Panc1 (cell line): ENCODE results near the gene SELENOM.

Source experiments
- POLR2AphosphoS5 ChIP-seq: IDR thresholded peaks from 2 replicates; pipeline ENCODE4 v1.6.1; 2012; ENCODE audit warnings: mild to moderate bottlenecking, low read depth, low read length, moderate library complexity
- TF ChIP-seq, protein P1 (sequence below), 2 experiments: IDR thresholded peaks; 2 replicates each; pipeline ENCODE4 v1.6.1; 2011 to 2012; ENCODE audit warnings: low read depth in 2 of 2, control low read depth in 1 of 2, low read length in 1 of 2, mild to moderate bottlenecking in 1 of 2, moderate library complexity in 1 of 2; ENCODE audit not compliant: insufficient read depth in 1 of 2
- TF ChIP-seq, protein P2 (sequence below): fragments of 450-650 bp; IDR thresholded peaks from 2 replicates; pipeline ENCODE4 v1.5.1; 2017; ENCODE audit warnings: mild to moderate bottlenecking

DNA sequence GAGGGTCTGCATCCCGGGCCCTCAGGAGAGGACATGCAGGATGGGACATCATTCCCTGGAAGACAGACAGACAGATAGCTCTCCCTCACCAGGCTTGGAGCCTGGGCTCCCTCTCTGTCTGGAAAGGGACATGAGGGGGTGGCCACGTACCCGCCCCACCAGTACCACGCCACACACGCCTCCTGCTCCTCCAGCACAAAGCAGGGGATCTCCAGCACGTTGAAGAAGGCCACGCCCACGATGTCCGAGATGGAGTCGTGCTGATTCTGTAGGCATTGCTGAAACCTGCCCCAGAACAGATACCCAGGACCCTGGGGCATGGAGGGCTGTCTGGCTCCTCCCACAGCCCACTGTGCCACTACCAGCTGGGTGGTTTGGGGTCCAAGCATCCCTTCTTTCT, 30.8 kb upstream of the SELENOM start:
- TF ChIP-seq, protein P1, sequence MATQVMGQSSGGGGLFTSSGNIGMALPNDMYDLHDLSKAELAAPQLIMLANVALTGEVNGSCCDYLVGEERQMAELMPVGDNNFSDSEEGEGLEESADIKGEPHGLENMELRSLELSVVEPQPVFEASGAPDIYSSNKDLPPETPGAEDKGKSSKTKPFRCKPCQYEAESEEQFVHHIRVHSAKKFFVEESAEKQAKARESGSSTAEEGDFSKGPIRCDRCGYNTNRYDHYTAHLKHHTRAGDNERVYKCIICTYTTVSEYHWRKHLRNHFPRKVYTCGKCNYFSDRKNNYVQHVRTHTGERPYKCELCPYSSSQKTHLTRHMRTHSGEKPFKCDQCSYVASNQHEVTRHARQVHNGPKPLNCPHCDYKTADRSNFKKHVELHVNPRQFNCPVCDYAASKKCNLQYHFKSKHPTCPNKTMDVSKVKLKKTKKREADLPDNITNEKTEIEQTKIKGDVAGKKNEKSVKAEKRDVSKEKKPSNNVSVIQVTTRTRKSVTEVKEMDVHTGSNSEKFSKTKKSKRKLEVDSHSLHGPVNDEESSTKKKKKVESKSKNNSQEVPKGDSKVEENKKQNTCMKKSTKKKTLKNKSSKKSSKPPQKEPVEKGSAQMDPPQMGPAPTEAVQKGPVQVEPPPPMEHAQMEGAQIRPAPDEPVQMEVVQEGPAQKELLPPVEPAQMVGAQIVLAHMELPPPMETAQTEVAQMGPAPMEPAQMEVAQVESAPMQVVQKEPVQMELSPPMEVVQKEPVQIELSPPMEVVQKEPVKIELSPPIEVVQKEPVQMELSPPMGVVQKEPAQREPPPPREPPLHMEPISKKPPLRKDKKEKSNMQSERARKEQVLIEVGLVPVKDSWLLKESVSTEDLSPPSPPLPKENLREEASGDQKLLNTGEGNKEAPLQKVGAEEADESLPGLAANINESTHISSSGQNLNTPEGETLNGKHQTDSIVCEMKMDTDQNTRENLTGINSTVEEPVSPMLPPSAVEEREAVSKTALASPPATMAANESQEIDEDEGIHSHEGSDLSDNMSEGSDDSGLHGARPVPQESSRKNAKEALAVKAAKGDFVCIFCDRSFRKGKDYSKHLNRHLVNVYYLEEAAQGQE (IDR thresholded peaks at IDR 0.05; ENCODE audit: insufficient read depth in 1 of 2, low read depth in 2 of 2, low read length in 1 of 2): no peak
- TF ChIP-seq, protein P2, sequence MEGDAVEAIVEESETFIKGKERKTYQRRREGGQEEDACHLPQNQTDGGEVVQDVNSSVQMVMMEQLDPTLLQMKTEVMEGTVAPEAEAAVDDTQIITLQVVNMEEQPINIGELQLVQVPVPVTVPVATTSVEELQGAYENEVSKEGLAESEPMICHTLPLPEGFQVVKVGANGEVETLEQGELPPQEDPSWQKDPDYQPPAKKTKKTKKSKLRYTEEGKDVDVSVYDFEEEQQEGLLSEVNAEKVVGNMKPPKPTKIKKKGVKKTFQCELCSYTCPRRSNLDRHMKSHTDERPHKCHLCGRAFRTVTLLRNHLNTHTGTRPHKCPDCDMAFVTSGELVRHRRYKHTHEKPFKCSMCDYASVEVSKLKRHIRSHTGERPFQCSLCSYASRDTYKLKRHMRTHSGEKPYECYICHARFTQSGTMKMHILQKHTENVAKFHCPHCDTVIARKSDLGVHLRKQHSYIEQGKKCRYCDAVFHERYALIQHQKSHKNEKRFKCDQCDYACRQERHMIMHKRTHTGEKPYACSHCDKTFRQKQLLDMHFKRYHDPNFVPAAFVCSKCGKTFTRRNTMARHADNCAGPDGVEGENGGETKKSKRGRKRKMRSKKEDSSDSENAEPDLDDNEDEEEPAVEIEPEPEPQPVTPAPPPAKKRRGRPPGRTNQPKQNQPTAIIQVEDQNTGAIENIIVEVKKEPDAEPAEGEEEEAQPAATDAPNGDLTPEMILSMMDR: no peak
- TF ChIP-seq POLR2AphosphoS5: no peak
